ENCODE measurements around the gene GRID1.
"Not testable (repeated sequence)": the region's sequence is repeated elsewhere in the genome, so short reads cannot be mapped to it uniquely, and the experiment has no call there.

The GRID1 gene

GRCh38 chr10:86083664-86084175 is 282.9 kb downstream of the GRID1 start:
- DNase-seq (ENCODE audit: low spot score): no peak

- DNase-seq (ENCODE audit: low spot score): no peak
Measured at GRCh38 chr10:86083206-86083605, 283.4 kb downstream of the GRID1 start.

- DNase-seq (ENCODE audit: low spot score): no peak
Measured at GRCh38 chr10:86082556-86082955, 284.0 kb downstream of the GRID1 start.

- no peak for DNase-seq (ENCODE audit: low spot score)
Measured at GRCh38 chr10:86079088-86079487, 287.5 kb downstream of the GRID1 start.

- no peak for DNase-seq (ENCODE audit: low spot score)
Measured at GRCh38 chr10:86078639-86079035, 288.0 kb downstream of the GRID1 start.

GRCh38 chr10:86077871-86078638 is 288.5 kb downstream of the GRID1 start:
- DNase-seq (ENCODE audit: low spot score): no peak

GRCh38 chr10:86077271-86077670 is 289.3 kb downstream of the GRID1 start:
- no peak for DNase-seq (ENCODE audit: low spot score)

- DNase-seq (ENCODE audit: low spot score): not testable (repeated sequence)
Measured at GRCh38 chr10:86076497-86076896, 290.1 kb downstream of the GRID1 start.

GRCh38 chr10:86075512-86075911 is 291.1 kb downstream of the GRID1 start:
- DNase-seq (ENCODE audit: low spot score): no peak

- DNase-seq (ENCODE audit: low spot score): no peak
Measured at GRCh38 chr10:86074294-86074693, 292.3 kb downstream of the GRID1 start.

GRCh38 chr10:86073199-86073977 is 293.2 kb downstream of the GRID1 start:
- no peak for DNase-seq (ENCODE audit: low spot score)

- DNase-seq (ENCODE audit: low spot score): no peak
Measured at GRCh38 chr10:86072413-86072812, 294.2 kb downstream of the GRID1 start.

- no peak for DNase-seq (ENCODE audit: low spot score)
Measured at GRCh38 chr10:86071758-86072157, 294.8 kb downstream of the GRID1 start.

- DNase-seq (ENCODE audit: low spot score): no peak
Measured at GRCh38 chr10:86071145-86071544, 295.4 kb downstream of the GRID1 start.

GRCh38 chr10:86070278-86070677 is 296.3 kb downstream of the GRID1 start:
- no peak for DNase-seq (ENCODE audit: low spot score)

GRCh38 chr10:86068231-86069054 is 298.2 kb downstream of the GRID1 start:
- DNase-seq (ENCODE audit: low spot score): no peak

GRCh38 chr10:86067436-86068050 is 299.1 kb downstream of the GRID1 start:
- DNase-seq (ENCODE audit: low spot score): no peak

GRCh38 chr10:86066696-86067095 is 299.9 kb downstream of the GRID1 start:
- no peak for DNase-seq (ENCODE audit: low spot score)

- DNase-seq (ENCODE audit: low spot score): no peak
Measured at GRCh38 chr10:86065711-86066251, 300.8 kb downstream of the GRID1 start.

- DNase-seq (ENCODE audit: low spot score): no peak
Measured at GRCh38 chr10:86064931-86065662, 301.5 kb downstream of the GRID1 start.

- DNase-seq (ENCODE audit: low spot score): no peak
Measured at GRCh38 chr10:86064219-86064618, 302.4 kb downstream of the GRID1 start.

Data from HuH-7 (cell line).